Measurements from ENCODE around the gene MYL6B.
"Not testable (repeated sequence)": the region's sequence is repeated elsewhere in the genome, so short reads cannot be mapped to it uniquely, and the experiment has no call there.

MYL6B gene

DNA sequence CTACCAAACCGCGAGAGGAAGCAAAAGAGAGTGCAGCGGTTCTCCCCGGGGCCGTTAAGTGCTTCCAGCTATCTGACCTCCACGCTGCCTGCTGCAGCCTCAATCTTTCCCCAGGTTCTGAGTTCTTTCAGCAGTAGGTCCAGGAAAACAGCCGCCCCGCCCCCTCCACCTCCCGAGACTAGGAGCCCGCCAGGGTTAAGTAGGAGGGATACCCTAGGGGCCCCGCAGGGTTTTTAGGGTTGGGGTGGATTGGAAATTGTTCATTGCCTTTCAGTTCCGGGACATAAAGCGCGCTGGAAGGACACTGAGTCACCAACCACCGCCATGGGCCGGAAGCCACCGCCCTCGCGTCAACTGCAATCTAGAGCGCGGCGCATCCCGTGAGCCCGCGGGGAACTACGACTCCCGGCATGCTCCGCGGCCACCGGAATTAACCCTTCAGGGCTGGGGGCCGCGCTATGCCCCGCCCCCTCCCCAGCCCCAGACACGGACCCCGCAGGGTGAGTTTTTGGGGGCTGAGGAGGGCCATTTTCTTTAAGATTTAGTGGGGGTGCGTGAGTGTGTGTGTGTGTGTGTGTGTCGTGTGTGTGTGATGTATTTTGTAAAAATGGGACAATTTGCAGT is at the start of gene MYL6B:
Gene MYL6B (plus strand): TSS at position 456 of the 624 bp plus-strand sequence. CDS start 1,332 bp downstream, outside the sequence.
- DNase-seq (ENCODE audit: low read depth) = peak; percentile 58

- no peak for DNase-seq (ENCODE audit: low read depth)
Observed at GRCh38 chr12:56102683-56103065, 49.7 kb upstream of the MYL6B start.

- no peak for DNase-seq (ENCODE audit: low read depth)
Observed at GRCh38 chr12:56103066-56103711, 49.2 kb upstream of the MYL6B start.

- no peak for DNase-seq (ENCODE audit: low read depth)
Observed at GRCh38 chr12:56103823-56104108, 48.6 kb upstream of the MYL6B start.

DNA sequence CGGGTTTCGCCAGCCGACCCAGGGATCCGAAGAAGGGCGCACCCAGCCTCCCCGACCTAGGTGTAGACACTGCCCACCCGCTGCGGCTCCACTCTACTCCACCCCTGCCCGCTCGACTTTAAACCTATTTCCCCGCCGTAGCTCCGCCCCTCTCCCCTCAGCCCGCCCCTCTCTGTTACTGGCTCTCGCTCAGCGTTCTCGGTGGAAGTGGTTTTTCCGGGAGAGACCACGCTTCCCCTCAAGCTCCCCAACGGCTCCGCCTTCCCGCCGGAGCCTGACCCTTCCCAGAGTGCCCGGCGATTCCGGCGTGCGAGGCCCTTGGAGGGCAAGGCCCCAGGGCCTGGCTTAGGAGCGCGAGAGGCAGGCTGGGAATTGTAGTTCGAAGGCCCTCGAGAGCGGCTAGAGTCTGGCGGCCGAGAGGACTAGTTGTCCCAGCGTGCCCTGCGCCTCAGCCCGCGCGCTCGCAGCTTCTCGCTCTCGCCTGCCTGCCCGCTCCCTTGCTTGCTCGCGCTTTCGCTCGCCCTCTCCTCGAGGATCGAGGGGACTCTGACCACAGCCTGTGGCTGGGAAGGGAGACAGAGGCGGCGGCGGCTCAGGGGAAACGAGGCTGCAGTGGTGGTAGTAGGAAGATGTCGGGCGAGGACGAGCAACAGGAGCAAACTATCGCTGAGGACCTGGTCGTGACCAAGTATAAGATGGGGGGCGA is 48.1 kb upstream of the MYL6B start, which contains the start of gene PA2G4:
Gene PA2G4 (plus strand): TSS at position 451 of the 706 bp plus-strand sequence. CDS start 179 bp downstream, at position 630.
- peak; percentile 92 for DNase-seq (ENCODE audit: low read depth)

GRCh38 chr12:56104815-56105608 is 47.4 kb upstream of the MYL6B start:
- DNase-seq (ENCODE audit: low read depth) = no peak

- DNase-seq (ENCODE audit: low read depth) = no peak
Observed at GRCh38 chr12:56105609-56105902, 46.8 kb upstream of the MYL6B start.

GRCh38 chr12:56107242-56107641 is 45.1 kb upstream of the MYL6B start:
- DNase-seq (ENCODE audit: low read depth) = no peak

GRCh38 chr12:56110571-56110970 is 41.8 kb upstream of the MYL6B start:
- no peak for DNase-seq (ENCODE audit: low read depth)

DNA sequence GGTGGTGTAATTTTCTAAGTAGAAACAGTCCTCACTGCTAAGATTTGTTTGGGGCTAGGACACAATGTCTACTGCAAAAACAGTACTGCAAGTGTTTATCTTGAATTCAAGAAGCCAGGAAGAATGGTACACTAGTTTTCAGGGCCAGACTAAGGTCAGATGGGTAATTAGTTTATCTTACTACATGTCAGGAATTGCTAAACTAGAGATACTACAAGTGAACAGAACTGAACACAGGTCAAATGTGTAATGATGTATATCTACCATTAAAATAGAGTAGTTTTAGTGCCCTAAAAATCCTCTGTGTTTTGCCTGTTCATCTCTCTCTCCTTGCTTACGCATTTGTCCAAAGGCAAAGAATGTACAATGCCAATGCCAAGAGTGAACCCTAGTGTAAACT is 38.3 kb upstream of the MYL6B start:
- DNase-seq (ENCODE audit: low read depth) = no peak

GRCh38 chr12:56115329-56115728 is 37.1 kb upstream of the MYL6B start:
- DNase-seq (ENCODE audit: low read depth) = no peak

DNA sequence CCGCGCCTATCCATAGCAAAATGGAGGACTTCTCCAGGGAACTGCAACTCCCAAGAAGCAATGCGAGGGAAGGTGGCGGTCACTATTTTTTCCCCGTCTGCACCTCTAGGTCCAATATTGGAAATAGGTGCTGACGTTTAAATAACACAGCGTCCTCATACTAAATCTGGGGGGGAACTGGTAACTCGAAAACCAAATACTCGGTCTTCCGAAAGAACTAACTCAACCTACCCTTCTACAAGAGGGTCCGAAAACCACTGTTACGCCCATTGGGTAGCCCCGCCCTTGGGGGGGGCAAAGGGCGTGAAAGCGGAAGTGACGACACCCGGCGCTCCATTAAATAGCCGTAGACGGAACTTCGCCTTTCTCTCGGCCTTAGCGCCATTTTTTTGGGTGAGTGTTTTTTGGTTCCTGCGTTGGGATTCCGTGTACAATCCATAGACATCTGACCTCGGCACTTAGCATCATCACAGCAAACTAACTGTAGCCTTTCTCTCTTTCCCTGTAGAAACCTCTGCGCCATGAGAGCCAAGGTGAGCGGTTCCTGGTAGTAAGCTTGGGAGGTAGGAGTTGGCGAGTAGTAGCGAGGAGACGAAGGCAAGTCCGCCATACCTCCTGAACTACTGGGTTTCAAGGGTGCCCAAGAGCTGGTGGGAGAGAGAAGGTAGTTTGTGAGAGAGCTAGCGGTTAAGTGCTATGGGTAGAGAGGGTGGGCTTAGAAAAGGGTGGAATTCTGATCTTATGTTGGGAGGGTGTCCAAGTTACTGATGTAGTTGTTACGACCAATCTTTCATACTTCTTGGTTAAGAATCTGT is 35.9 kb upstream of the MYL6B start, which contains the start of gene RPL41:
Gene RPL41 (plus strand): TSS at position 367 of the 815 bp plus-strand sequence.
- DNase-seq (ENCODE audit: low read depth) = no peak

DNA sequence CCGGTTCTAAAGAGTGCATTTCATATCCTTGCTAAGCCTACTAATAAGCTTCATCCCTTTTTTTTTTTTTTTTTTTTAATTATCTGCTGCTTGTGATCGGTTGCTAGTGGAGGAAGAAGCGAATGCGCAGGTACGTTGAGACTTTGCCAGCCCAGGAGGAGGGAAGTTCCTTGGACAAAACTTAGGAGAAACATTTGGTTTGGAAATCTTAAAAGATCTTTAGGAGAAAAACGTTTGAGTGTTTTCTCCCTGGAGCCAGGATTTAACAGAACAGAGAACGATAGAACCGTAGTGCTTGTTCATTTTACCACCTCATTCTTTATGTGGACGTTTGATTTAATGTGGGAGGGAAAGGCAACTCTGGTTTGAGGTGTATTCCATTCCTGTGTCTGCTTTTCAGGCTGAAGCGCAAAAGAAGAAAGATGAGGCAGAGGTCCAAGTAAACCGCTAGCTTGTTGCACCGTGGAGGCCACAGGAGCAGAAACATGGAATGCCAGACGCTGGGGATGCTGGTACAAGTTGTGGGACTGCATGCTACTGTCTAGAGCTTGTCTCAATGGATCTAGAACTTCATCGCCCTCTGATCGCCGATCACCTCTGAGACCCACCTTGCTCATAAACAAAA is 35.2 kb upstream of the MYL6B start:
- not testable (repeated sequence) for DNase-seq (ENCODE audit: low read depth)

DNA sequence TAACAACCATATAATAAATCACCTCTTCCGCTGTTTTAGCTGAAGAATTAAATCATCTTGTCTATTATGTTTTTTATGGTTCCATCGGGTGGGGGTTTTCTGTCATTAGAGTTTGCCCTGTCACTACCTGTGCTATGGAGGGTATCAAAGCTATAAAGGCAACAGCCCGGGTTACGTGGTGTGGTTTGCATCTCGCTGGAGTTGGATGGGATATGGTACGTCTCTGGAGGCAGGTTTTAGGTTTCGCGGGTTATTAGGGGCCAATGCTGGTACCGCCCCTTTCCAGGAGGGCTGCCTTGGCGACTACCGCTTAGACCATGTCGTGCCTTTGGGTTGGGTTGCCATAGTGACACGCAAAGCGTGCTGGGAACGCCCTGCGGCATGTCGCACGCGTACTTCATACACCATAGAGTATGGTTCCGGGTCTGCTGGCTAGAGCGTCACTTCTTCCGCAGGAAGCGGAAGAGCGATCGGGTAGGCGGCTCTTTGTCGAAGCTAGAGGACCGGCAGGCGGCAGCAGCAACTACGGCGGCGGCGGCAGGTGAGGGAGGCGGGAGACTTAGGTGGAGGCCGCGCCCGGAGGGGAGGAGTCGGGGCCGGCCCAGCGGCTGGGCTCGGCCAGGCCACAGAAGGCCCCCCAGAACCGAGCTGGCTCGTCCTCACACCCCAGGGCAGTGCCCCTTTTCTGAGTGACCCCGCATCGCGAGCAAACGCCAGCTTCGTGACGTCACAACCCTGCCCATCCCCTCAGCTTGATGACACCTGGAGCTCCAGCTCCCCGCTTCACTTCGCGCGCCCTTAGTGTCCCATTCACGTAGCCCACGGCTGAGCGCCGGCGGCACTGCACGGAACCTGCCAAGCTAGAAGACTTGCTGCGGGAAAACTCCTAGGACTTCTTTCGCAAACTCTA is 34.4 kb upstream of the MYL6B start, which contains the start of gene ZC3H10:
Gene ZC3H10 (plus strand): TSS at position 489 of the 910 bp plus-strand sequence. CDS start 2,297 bp downstream, outside the sequence.
- peak; percentile 97 for DNase-seq (ENCODE audit: low read depth)

GRCh38 chr12:56118688-56119357 is 33.6 kb upstream of the MYL6B start:
- no peak for DNase-seq (ENCODE audit: low read depth)

DNA sequence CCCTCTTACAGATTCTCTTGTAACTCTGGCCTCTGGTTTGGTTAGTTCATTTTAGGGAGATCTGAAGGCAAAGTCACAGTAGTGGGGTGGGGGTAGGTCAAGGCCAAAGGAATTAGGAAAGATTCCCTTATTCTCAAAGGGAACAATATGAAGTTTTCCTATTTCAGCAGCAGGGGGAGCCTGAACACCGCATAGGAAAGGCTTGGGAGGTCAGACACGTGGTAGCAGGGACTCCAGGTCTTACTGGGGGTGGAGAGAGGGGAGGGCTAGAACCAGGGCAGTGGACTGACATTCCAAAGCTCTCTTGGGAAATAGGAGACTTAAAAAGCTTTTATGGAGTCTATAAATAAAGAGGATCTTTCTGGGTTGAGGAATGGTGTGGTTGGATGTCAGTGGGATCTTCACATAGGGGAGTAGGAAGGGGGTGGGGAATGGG is 33.0 kb upstream of the MYL6B start:
- DNase-seq (ENCODE audit: low read depth) = peak; percentile 82

DNA sequence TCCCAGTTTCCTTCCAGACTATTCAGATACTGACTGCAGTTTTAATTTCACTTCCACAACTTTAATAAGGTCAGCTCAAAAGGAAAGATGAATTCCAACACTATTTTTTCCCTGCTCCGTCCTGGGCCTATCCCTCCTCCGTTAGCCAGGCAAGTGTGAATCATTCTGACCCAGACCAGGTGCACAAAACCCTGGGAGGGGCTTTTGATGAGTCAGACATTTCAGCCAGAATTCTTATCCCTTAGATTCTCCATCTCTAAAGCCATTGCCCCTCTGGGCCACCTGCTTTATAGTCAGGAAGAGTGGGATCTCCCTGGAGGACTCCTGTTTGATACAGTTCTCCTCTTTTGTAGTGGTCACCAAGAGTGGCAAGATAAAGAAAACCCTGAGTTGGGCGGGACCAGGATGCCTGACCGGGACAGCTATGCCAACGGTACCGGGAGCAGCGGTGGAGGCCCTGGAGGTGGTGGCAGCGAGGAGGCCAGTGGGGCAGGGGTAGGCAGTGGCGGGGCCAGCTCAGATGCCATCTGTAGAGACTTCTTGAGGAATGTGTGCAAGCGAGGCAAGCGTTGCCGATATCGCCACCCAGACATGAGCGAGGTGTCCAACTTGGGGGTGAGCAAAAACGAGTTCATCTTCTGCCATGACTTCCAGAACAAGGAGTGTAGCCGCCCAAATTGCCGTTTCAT is 32.1 kb upstream of the MYL6B start:
- no peak for DNase-seq (ENCODE audit: low read depth)

GRCh38 chr12:56121204-56121870 is 31.1 kb upstream of the MYL6B start:
- DNase-seq (ENCODE audit: low read depth) = no peak
